ENCODE measurements around the gene BNC2.

DNA sequence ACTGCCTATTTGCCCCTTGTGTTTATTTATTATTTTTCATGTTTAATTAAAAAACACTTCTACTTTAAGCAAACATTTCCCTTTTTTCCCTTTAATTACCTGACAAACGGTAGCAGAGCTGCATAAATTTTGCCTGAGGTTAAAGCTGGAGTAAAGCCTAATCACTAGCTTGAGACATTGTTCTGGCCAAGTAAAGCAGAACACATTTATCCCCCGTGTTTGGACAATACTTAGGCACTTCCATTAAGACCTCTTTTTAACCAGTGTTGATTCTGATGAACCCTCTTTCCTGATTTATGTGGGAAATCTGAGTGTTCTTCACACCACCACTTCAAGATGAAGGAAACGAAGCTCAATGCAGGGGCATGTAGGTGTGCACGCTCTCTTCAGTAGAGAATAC lies 54.5 kb downstream of the BNC2 start:
- TF ChIP-seq POLR2AphosphoS5 (IDR thresholded peaks at IDR 0.05; ENCODE audit: low read depth, low read length) (no peak), TCF7L2 (IDR thresholded peaks at IDR 0.05; ENCODE audit: low read depth, low read length) (no peak), SIN3A (IDR thresholded peaks at IDR 0.05; ENCODE audit: borderline replicate concordance, insufficient read depth, low read depth, low read length) (no peak)
- TF ChIP-seq, protein P1, sequence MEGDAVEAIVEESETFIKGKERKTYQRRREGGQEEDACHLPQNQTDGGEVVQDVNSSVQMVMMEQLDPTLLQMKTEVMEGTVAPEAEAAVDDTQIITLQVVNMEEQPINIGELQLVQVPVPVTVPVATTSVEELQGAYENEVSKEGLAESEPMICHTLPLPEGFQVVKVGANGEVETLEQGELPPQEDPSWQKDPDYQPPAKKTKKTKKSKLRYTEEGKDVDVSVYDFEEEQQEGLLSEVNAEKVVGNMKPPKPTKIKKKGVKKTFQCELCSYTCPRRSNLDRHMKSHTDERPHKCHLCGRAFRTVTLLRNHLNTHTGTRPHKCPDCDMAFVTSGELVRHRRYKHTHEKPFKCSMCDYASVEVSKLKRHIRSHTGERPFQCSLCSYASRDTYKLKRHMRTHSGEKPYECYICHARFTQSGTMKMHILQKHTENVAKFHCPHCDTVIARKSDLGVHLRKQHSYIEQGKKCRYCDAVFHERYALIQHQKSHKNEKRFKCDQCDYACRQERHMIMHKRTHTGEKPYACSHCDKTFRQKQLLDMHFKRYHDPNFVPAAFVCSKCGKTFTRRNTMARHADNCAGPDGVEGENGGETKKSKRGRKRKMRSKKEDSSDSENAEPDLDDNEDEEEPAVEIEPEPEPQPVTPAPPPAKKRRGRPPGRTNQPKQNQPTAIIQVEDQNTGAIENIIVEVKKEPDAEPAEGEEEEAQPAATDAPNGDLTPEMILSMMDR (IDR thresholded peaks at IDR 0.05): no peak
- TF ChIP-seq, protein P2, sequence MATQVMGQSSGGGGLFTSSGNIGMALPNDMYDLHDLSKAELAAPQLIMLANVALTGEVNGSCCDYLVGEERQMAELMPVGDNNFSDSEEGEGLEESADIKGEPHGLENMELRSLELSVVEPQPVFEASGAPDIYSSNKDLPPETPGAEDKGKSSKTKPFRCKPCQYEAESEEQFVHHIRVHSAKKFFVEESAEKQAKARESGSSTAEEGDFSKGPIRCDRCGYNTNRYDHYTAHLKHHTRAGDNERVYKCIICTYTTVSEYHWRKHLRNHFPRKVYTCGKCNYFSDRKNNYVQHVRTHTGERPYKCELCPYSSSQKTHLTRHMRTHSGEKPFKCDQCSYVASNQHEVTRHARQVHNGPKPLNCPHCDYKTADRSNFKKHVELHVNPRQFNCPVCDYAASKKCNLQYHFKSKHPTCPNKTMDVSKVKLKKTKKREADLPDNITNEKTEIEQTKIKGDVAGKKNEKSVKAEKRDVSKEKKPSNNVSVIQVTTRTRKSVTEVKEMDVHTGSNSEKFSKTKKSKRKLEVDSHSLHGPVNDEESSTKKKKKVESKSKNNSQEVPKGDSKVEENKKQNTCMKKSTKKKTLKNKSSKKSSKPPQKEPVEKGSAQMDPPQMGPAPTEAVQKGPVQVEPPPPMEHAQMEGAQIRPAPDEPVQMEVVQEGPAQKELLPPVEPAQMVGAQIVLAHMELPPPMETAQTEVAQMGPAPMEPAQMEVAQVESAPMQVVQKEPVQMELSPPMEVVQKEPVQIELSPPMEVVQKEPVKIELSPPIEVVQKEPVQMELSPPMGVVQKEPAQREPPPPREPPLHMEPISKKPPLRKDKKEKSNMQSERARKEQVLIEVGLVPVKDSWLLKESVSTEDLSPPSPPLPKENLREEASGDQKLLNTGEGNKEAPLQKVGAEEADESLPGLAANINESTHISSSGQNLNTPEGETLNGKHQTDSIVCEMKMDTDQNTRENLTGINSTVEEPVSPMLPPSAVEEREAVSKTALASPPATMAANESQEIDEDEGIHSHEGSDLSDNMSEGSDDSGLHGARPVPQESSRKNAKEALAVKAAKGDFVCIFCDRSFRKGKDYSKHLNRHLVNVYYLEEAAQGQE (IDR thresholded peaks at IDR 0.05; ENCODE audit: insufficient read depth in 1 of 2, low read depth in 2 of 2, low read length in 1 of 2): no peak

Measured in Panc1 (cell line).